ENCODE data around the gene INVS.

- TF ChIP-seq, protein P1, sequence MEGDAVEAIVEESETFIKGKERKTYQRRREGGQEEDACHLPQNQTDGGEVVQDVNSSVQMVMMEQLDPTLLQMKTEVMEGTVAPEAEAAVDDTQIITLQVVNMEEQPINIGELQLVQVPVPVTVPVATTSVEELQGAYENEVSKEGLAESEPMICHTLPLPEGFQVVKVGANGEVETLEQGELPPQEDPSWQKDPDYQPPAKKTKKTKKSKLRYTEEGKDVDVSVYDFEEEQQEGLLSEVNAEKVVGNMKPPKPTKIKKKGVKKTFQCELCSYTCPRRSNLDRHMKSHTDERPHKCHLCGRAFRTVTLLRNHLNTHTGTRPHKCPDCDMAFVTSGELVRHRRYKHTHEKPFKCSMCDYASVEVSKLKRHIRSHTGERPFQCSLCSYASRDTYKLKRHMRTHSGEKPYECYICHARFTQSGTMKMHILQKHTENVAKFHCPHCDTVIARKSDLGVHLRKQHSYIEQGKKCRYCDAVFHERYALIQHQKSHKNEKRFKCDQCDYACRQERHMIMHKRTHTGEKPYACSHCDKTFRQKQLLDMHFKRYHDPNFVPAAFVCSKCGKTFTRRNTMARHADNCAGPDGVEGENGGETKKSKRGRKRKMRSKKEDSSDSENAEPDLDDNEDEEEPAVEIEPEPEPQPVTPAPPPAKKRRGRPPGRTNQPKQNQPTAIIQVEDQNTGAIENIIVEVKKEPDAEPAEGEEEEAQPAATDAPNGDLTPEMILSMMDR (IDR thresholded peaks at IDR 0.05) = no peak
- TF ChIP-seq POLR2AphosphoS5 (IDR thresholded peaks at IDR 0.05) (no peak), EP300 (IDR thresholded peaks at IDR 0.05) (no peak), POLR2A (IDR thresholded peaks at IDR 0.05) (no peak)
Measured at GRCh38 chr9:100193078-100193477, 94.0 kb downstream of the INVS start.

All from upper lobe of left lung (tissue), 4 donors.